Neutrophil (primary cell): Measurements from ENCODE around the gene EZR.
"Not testable (repeated sequence)": the region's sequence is repeated elsewhere in the genome, so short reads cannot be mapped to it uniquely, and the experiment has no call there.

Experiments used
- H3K27ac ChIP-seq: fragments of 200-600 bp; sonication (generic); 2 replicates; pipeline ENCODE4 v1.5.1; 2016; ENCODE audit warnings: mild to moderate bottlenecking, moderate library complexity
- H3K27me3 ChIP-seq: fragments of 200-600 bp; sonication (generic); 2 replicates; pipeline ENCODE4 v1.6.0; 2016; ENCODE audit warnings: mild to moderate bottlenecking
- H3K36me3 ChIP-seq: fragments of 200-600 bp; sonication (generic); 2 replicates; pipeline ENCODE4 v1.5.1; 2017
- H3K4me1 ChIP-seq, 2 experiments: fragments of 200-600 bp in 1 of 2; sonication (generic) in 1 of 2; 1 replicate in 1 of 2; 2 replicates in 1 of 2; pipeline versions ENCODE4 v1.5.1 to v1.6.1; 2013 to 2016; ENCODE audit warnings: low read depth in 1 of 2, low read length in 1 of 2, mild to moderate bottlenecking in 1 of 2, moderate library complexity in 1 of 2; ENCODE audit not compliant: control insufficient read depth in 1 of 2, insufficient read depth in 1 of 2
- H3K4me3 ChIP-seq, 2 experiments: fragments of 200-600 bp in 1 of 2; sonication (generic) in 1 of 2; 1 replicate in 1 of 2; 2 replicates in 1 of 2; pipeline ENCODE4 v1.5.1; 2013 to 2016; ENCODE audit warnings: low read depth in 1 of 2, low read length in 1 of 2, mild to moderate bottlenecking in 1 of 2, moderate library complexity in 1 of 2
- H3K9me3 ChIP-seq: fragments of 200-600 bp; sonication (generic); 2 replicates; pipeline ENCODE4 v1.5.1; 2016
- TF ChIP-seq, protein P1 (sequence below): fragments of 200-600 bp; sonication (generic); IDR thresholded peaks from 2 replicates; pipeline ENCODE4 v1.5.1; 2016; ENCODE audit warnings: antibody characterized with exemption

The EZR gene

GRCh38 chr6:158826819-158827501 is 7.8 kb upstream of the EZR start:
- no peak overlapping the region for H3K4me3 ChIP-seq
- TF ChIP-seq, protein P1, sequence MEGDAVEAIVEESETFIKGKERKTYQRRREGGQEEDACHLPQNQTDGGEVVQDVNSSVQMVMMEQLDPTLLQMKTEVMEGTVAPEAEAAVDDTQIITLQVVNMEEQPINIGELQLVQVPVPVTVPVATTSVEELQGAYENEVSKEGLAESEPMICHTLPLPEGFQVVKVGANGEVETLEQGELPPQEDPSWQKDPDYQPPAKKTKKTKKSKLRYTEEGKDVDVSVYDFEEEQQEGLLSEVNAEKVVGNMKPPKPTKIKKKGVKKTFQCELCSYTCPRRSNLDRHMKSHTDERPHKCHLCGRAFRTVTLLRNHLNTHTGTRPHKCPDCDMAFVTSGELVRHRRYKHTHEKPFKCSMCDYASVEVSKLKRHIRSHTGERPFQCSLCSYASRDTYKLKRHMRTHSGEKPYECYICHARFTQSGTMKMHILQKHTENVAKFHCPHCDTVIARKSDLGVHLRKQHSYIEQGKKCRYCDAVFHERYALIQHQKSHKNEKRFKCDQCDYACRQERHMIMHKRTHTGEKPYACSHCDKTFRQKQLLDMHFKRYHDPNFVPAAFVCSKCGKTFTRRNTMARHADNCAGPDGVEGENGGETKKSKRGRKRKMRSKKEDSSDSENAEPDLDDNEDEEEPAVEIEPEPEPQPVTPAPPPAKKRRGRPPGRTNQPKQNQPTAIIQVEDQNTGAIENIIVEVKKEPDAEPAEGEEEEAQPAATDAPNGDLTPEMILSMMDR: no peak
- H3K9me3 ChIP-seq: no peaks in the 10 kb centered on the region
- peaks cover 8% of the 10 kb centered on the region for H3K27me3 ChIP-seq
- H3K27ac ChIP-seq: no peak overlapping the region
- H3K4me1 ChIP-seq: no peaks in the 10 kb centered on the region
- H3K36me3 ChIP-seq: no peaks in the 10 kb centered on the region

DNA sequence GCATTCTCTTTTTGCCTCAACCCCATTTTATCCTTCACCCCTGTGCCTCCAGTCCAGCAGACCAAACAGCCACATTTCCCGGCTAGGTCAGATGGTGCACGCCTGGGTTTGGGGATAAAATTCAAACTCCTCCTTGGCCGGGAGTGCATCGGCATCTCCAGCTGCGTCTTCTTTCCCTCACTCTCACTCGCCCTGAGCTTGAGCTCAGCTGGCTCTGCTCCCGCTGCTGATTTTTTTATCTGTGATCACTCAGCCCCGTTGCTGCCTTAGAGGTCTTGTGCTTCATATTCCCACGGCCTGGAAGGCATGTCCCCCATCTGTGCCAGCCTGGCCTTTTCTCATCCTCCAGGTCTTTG is 6.8 kb upstream of the EZR start:
- Histone ChIP-seq H3K36me3 (no peaks in the 10 kb centered on the region), H3K27me3 (peaks cover 8% of the 10 kb centered on the region), H3K27ac (no peak overlapping the region), H3K9me3 (no peaks in the 10 kb centered on the region), H3K4me3 (no peak overlapping the region), H3K4me1 (no peaks in the 10 kb centered on the region)
- TF ChIP-seq, protein P1: no peak

GRCh38 chr6:158825038-158825950 is 6.1 kb upstream of the EZR start:
- TF ChIP-seq, protein P1: no peak
- Histone ChIP-seq H3K4me3 (no peak overlapping the region), H3K36me3 (no peaks in the 10 kb centered on the region), H3K4me1 (no peaks in the 10 kb centered on the region), H3K27ac (no peak overlapping the region), H3K27me3 (peaks cover 8% of the 10 kb centered on the region), H3K9me3 (no peaks in the 10 kb centered on the region)

GRCh38 chr6:158823616-158824015 is 4.4 kb upstream of the EZR start:
- not testable (repeated sequence) for H3K27me3 ChIP-seq, H3K4me1 ChIP-seq, H3K36me3 ChIP-seq, H3K27ac ChIP-seq, H3K9me3 ChIP-seq, H3K4me3 ChIP-seq

DNA sequence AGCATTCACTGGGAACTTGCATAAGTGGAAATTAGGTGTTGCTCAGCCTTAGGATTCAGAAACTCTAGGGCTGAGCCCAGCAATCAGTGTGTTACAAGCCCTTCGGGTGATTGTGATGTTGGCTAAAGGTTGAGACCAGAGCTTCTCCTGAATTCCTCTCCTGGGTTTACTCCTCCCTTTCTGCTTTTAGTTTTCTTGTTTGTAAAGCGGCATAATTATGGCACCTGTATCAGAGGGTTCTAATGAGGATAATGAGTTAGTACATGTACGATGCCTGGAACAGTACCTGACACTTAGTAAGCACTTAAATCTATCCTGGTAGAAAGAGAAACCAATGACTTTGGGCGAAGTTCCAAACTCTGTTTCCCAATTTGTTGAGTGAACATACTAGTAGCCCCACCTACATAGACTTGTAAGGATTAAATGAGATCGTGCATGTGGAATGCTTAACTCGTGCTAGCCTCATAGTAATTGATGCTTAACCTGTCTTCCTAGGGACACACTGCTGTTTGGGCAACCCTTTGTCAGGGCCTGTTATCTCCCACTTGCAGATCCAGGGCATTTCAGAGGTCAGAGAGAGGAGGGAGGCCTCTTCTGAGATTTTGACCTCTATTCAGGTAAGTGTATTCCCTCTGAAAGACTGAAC is 932 bp upstream of the EZR start:
- Histone ChIP-seq H3K36me3 (no peaks in the 10 kb centered on the region), H3K27ac (peak overlapping the region; percentile 82), H3K4me1 (peaks cover 16 to 18% of the 10 kb centered on the region in 2 experiments), H3K9me3 (no peaks in the 10 kb centered on the region), H3K27me3 (peaks cover 8% of the 10 kb centered on the region), H3K4me3 (no peak overlapping the region)
- TF ChIP-seq, protein P1: no peak
